A549 treated with Hydrocortisone at 1 μM for 4 hours (cell line): ENCODE results near the gene ABCB11. TPM values are rescaled to one million over a fixed set of nuclear protein-coding genes. Genes with fewer than 3 reads are reported as not detected.

Experiments
- total RNA-seq: library from RNA; stranded (reverse); fragments of 200-300 nt; extraction: Qiagen RNA extraction; gene quantifications from 5 replicates; pipeline ENCODE4 v1.2.3, GENCODE V29; 2022

Gene ABCB11
- 0.02 to 0.13 TPM (median 0.03 TPM) in 5 replicates for total RNA-seq

GRCh38 chr2:169031202-169031601 lies at the start of gene ABCB11:
TSS of gene ABCB11 (minus strand) at chr2:169031324. CDS start at chr2:169018125, 13,199 bp downstream.

GRCh38 chr2:169069341-169069740 lies 38.2 kb upstream of the ABCB11 start, which contains the start of gene DHRS9:
TSS of gene DHRS9 (plus strand) at chr2:169069563. CDS start at chr2:169081582, 12,019 bp downstream.

GRCh38 chr2:168901003-168901402 lies 130.1 kb downstream of the ABCB11 start, which contains the start of gene G6PC2:
TSS of gene G6PC2 (plus strand) at chr2:168901291. CDS start at chr2:168901332, 41 bp downstream.

GRCh38 chr2:168890006-168890782 lies 140.9 kb downstream of the ABCB11 start, which contains the start of gene SPC25:
TSS of gene SPC25 (minus strand) at chr2:168890430. CDS start at chr2:168889519, 911 bp downstream.

Other genes with a start within 250 kb of the ABCB11 start
- gene NOSTRIN, start 228.7 kb downstream of the ABCB11 start, total RNA-seq, result 1.3 to 2.7 TPM (median 2.1 TPM) in 5 replicates
- gene SPC25, start 140.9 kb downstream of the ABCB11 start, total RNA-seq, result 17.2 to 22.0 TPM (median 18.9 TPM) in 5 replicates
- not detected in 5 replicates for gene G6PC2, start 130.0 kb downstream of the ABCB11 start, total RNA-seq
- gene DHRS9, start 38.2 kb upstream of the ABCB11 start, total RNA-seq, result 3.0 to 4.7 TPM (median 3.9 TPM) in 5 replicates